IMR-90 (cell line): Measurements from ENCODE around the gene TCEAL5. TPM values are rescaled to one million over a fixed set of nuclear protein-coding genes. Genes with fewer than 3 reads are reported as not detected.

Experiments
- ATAC-seq: fragments of 200-7000 bp; cut with Tn5 transposase; 2 replicates; pipeline ENCODE4 v1.9.1; 2020; ENCODE audit warnings: low read depth, mild to moderate bottlenecking, moderate library complexity
- BruUV-seq: library from RNA; stranded (reverse); fragments of 400-500 nt; replicated peaks from 2 replicates; lab custom pipeline; 2021; lab: Mats Ljungman, UMichigan
- CTCF ChIA-PET: fragments of 300-600 bp; formaldehyde crosslinking; extraction: SDS; loops from one replicate; lab custom pipeline; 2021; ENCODE audit warnings: antibody characterized with exemption; lab: Yijun Ruan, JAX
- POLR2A ChIA-PET: fragments of 300-600 bp; sonication (Branson Sonifier 250); formaldehyde crosslinking; loops from one replicate; lab custom pipeline; 2022; ENCODE audit warnings: antibody characterized with exemption; ENCODE audit not compliant: unreplicated experiment; lab: Charles Lee
- DNase-seq: peaks from one replicate; pipeline ENCODE4 v3.0.0; 2013
- H2AFZ ChIP-seq: replicated peaks from 2 replicates; pipeline ENCODE3; 2013; ENCODE audit warnings: low read length, mild to moderate bottlenecking; ENCODE audit not compliant: poor library complexity
- H2AK5ac ChIP-seq: 2 replicates; pipeline ENCODE4 v1.6.1; 2013; ENCODE audit warnings: low read depth, low read length, inconsistent platforms
- H2AK9ac ChIP-seq: replicated peaks from 2 replicates; pipeline ENCODE3; 2013; ENCODE audit warnings: mild to moderate bottlenecking, low read depth, low read length, moderate library complexity; ENCODE audit not compliant: poor library complexity
- H2BK120ac ChIP-seq: 2 replicates; pipeline ENCODE4 v1.6.1; 2013; ENCODE audit warnings: low read depth, low read length, inconsistent platforms
- H2BK15ac ChIP-seq: 3 replicates; pipeline ENCODE4 v1.6.1; 2013; ENCODE audit warnings: low read depth, low read length, inconsistent platforms
- H2BK20ac ChIP-seq: 2 replicates; pipeline ENCODE4 v1.6.1; 2013; ENCODE audit warnings: low read depth, mild to moderate bottlenecking, inconsistent platforms, low read length, moderate library complexity
- H2BK5ac ChIP-seq: 2 replicates; pipeline ENCODE4 v1.6.1; 2013; ENCODE audit warnings: mild to moderate bottlenecking, low read depth, low read length, inconsistent platforms; ENCODE audit not compliant: poor library complexity, severe bottlenecking
- H3K14ac ChIP-seq: replicated peaks from 2 replicates; pipeline ENCODE4 v1.6.1; 2013; ENCODE audit warnings: low read depth, low read length, inconsistent platforms
- H3K18ac ChIP-seq: 2 replicates; pipeline ENCODE4 v1.6.1; 2013; ENCODE audit warnings: low read depth, low read length, control low read depth
- H3K23ac ChIP-seq: 2 replicates; pipeline ENCODE4 v1.6.1; 2013; ENCODE audit warnings: low read depth, low read length, inconsistent platforms
- H3K27ac ChIP-seq: 2 replicates; pipeline ENCODE4 v1.5.1; 2013; ENCODE audit warnings: mild to moderate bottlenecking, control low read depth, low read length; ENCODE audit not compliant: insufficient read depth
- H3K27me3 ChIP-seq: 2 replicates; pipeline ENCODE4 v1.6.1; 2013; ENCODE audit warnings: low read length; ENCODE audit not compliant: control insufficient read depth, insufficient read depth
- H3K36me3 ChIP-seq: 2 replicates; pipeline ENCODE4 v1.6.1; 2013; ENCODE audit warnings: low read length, mixed read lengths; ENCODE audit not compliant: control insufficient read depth, insufficient read depth
- H3K4ac ChIP-seq: 2 replicates; pipeline ENCODE4 v1.6.1; 2013; ENCODE audit warnings: low read depth, low read length, inconsistent platforms
- H3K4me1 ChIP-seq: 2 replicates; pipeline ENCODE4 v1.6.1; 2013; ENCODE audit warnings: low read length, mixed read lengths; ENCODE audit not compliant: control insufficient read depth, insufficient read depth
- H3K4me2 ChIP-seq: 2 replicates; pipeline ENCODE4 v1.6.1; 2013; ENCODE audit warnings: low read depth, mild to moderate bottlenecking, control low read depth, low read length, moderate library complexity
- H3K4me3 ChIP-seq: 2 replicates; pipeline ENCODE4 v1.5.1; 2013; ENCODE audit warnings: low read depth, mild to moderate bottlenecking, control low read depth, low read length, moderate library complexity; ENCODE audit not compliant: insufficient read depth
- H3K56ac ChIP-seq: 2 replicates; pipeline ENCODE4 v1.6.1; 2013; ENCODE audit warnings: low read length, inconsistent platforms; ENCODE audit not compliant: insufficient read depth; ENCODE audit errors: extremely low read depth
- H3K79me1 ChIP-seq, 2 experiments: 2 replicates each; pipeline ENCODE4 v1.6.1; 2013; ENCODE audit warnings: low read length in 2 of 2, inconsistent platforms in 1 of 2, low read depth in 1 of 2
- H3K9ac ChIP-seq: 2 replicates; pipeline ENCODE4 v1.6.1; 2013; ENCODE audit warnings: low read depth, low read length, control low read depth
- H3K9me1 ChIP-seq: 2 replicates; pipeline ENCODE4 v1.6.1; 2013; ENCODE audit warnings: low read length, inconsistent platforms; ENCODE audit not compliant: insufficient read depth
- H3K9me3 ChIP-seq: 2 replicates; pipeline ENCODE4 v1.6.1; 2013; ENCODE audit warnings: low read length; ENCODE audit not compliant: control insufficient read depth, insufficient read depth
- H4K20me1 ChIP-seq: 2 replicates; pipeline ENCODE4 v1.6.1; 2013; ENCODE audit warnings: low read length, inconsistent platforms; ENCODE audit not compliant: insufficient read depth
- H4K5ac ChIP-seq: 2 replicates; pipeline ENCODE4 v1.6.1; 2013; ENCODE audit warnings: mild to moderate bottlenecking, low read depth, low read length, control low read depth
- H4K8ac ChIP-seq, 2 experiments: 2 replicates each; pipeline ENCODE4 v1.6.1; 2013; ENCODE audit warnings: low read depth in 2 of 2, low read length in 2 of 2, control low read depth in 1 of 2, inconsistent platforms in 1 of 2
- H4K91ac ChIP-seq: 2 replicates; pipeline ENCODE4 v1.6.1; 2013; ENCODE audit warnings: low read depth, low read length, inconsistent platforms; ENCODE audit not compliant: insufficient read depth
- BHLHE40 ChIP-seq: fragments of 150-350 bp; IDR thresholded peaks from 2 replicates; pipeline ENCODE4 v1.6.1; 2016; ENCODE audit warnings: mild to moderate bottlenecking, low read depth, low read length
- CEBPB ChIP-seq: IDR thresholded peaks from 2 replicates; pipeline ENCODE4 v1.6.1; 2012; ENCODE audit warnings: low read depth, low read length, improper control_type of control experiment
- CHD1 ChIP-seq: IDR thresholded peaks from 2 replicates; pipeline ENCODE4 v1.6.1; 2012; ENCODE audit warnings: low read depth, low read length, improper control_type of control experiment
- CTCF ChIP-seq: conservative IDR thresholded peaks from 2 replicates; pipeline ENCODE4 v1.5.1; 2012; ENCODE audit warnings: mild to moderate bottlenecking, low read depth, low read length, improper control_type of control experiment
- ELK1 ChIP-seq: fragments of 150-350 bp; IDR thresholded peaks from 2 replicates; pipeline ENCODE4 v1.6.1; 2016; ENCODE audit warnings: low read depth, mild to moderate bottlenecking, low read length, moderate library complexity, borderline replicate concordance
- FOS ChIP-seq: fragments of 150-350 bp; IDR thresholded peaks from 2 replicates; pipeline ENCODE4 v1.6.1; 2016; ENCODE audit warnings: low read depth, low read length
- NFE2L2 ChIP-seq: fragments of 150-350 bp; IDR thresholded peaks from 2 replicates; pipeline ENCODE4 v1.6.1; 2016; ENCODE audit warnings: low read depth, mild to moderate bottlenecking, low read length
- RAD21 ChIP-seq: IDR thresholded peaks from 2 replicates; pipeline ENCODE4 v1.6.1; 2012; ENCODE audit warnings: low read length, improper control_type of control experiment
- RFX5 ChIP-seq: IDR thresholded peaks from 2 replicates; pipeline ENCODE4 v1.8.0; 2012; ENCODE audit warnings: low read depth, mild to moderate bottlenecking, low read length, moderate library complexity
- USF2 ChIP-seq: fragments of 150-350 bp; IDR thresholded peaks from 2 replicates; pipeline ENCODE4 v1.6.1; 2017; ENCODE audit warnings: mild to moderate bottlenecking, antibody characterized with exemption, low read length, low read depth
- dilution Hi-C: fragments of 300-500 bp; cut with HindIII; formaldehyde crosslinking; loops from one replicate; pipeline ENCODE4 v1.14.3; 2018; ENCODE audit warnings: low sequenced_read_pairs; ENCODE audit not compliant: unreplicated experiment
- in situ Hi-C: fragments of 300-500 bp; cut with MboI; formaldehyde crosslinking; loops from 3 replicates; pipeline ENCODE4 v1.14.3; 2019; ENCODE audit warnings: low sequenced_read_pairs, inconsistent platforms, mixed read lengths
- intact Hi-C: fragments of 100-400 bp; cut with micrococcal nuclease; formaldehyde crosslinking; loops from 2 replicates; pipeline ENCODE4 v1.10.0; 2022
- polyA plus RNA-seq, 3 experiments: library from polyadenylated mRNA; depleted of rRNA; stranded (reverse); fragments of >200 nt; gene quantifications; 2 replicates each; pipeline ENCODE4 v1.2.3, GENCODE V29; 2012; ENCODE audit warnings: low replicate concordance in 1 of 3
- total RNA-seq: library from RNA; depleted of rRNA; stranded (reverse); fragments of >200 nt; gene quantifications from 2 replicates; pipeline ENCODE4 v1.2.3, GENCODE V29; 2012

TCEAL5 gene
- total and polyA plus RNA-seq, 2 of the 4 experiments (the other 2 are of a cell fraction): not detected

- Histone ChIP-seq H2BK20ac (no peak overlapping the region), H2BK15ac (no peak overlapping the region), H2AFZ (no peak overlapping the region), H3K9ac (no peak overlapping the region), H4K91ac (no peak overlapping the region), H2AK5ac (no peak overlapping the region), H3K79me1 (peaks cover 0 to 12% of the 10 kb centered on the region in 2 experiments; a peak in 1 of 4 replicates), H3K27ac (no peak overlapping the region), H4K8ac (no peak overlapping the region), H2BK120ac (no peak overlapping the region), H3K4me2 (no peak overlapping the region), H3K27me3 (peaks cover 12% of the 10 kb centered on the region), H3K4me1 (no peaks in the 10 kb centered on the region), H3K56ac (no peak overlapping the region), H4K20me1 (peaks cover 4% of the 10 kb centered on the region; the same call in 1 of the 2 replicates), H2AK9ac (no peak overlapping the region), H3K4ac (no peak overlapping the region), H3K9me3 (no peaks in the 10 kb centered on the region), H3K4me3 (no peak overlapping the region), H3K18ac (no peak overlapping the region), H3K36me3 (no peaks in the 10 kb centered on the region), H3K23ac (no peak overlapping the region), H2BK5ac (no peak overlapping the region), H3K14ac (no peak overlapping the region), H3K9me1 (no peaks in the 10 kb centered on the region), H4K5ac (no peak overlapping the region)
- CTCF ChIA-PET: interaction anchor here (0.8 kb wide), 1 partner anchor 9 kb away, joined by 3 read pairs; no protein-coding TSS in a partner anchor
- no peak for TF ChIP-seq BHLHE40
- no peak for TF ChIP-seq RAD21
- no peak for TF ChIP-seq CEBPB
- TF ChIP-seq NFE2L2: no peak
- TF ChIP-seq USF2: no peak
- no peak for TF ChIP-seq CTCF
- TF ChIP-seq ELK1: no peak
- no peak for TF ChIP-seq CHD1
- TF ChIP-seq FOS: no peak
- TF ChIP-seq RFX5: no peak
- POLR2A ChIA-PET: no interaction called here
- intact Hi-C loops: no loop called here
- DNase-seq: no peak
- no peak for ATAC-seq
- no TSS peak for BruUV-seq
- in situ Hi-C loops: no loop called here
- dilution Hi-C loops: no loop called here
These were observed 18.3 kb downstream of the TCEAL5 start for GRCh38 chrX:103258275-103258674.
